Measurements from ENCODE around the gene GIN1.

DNA sequence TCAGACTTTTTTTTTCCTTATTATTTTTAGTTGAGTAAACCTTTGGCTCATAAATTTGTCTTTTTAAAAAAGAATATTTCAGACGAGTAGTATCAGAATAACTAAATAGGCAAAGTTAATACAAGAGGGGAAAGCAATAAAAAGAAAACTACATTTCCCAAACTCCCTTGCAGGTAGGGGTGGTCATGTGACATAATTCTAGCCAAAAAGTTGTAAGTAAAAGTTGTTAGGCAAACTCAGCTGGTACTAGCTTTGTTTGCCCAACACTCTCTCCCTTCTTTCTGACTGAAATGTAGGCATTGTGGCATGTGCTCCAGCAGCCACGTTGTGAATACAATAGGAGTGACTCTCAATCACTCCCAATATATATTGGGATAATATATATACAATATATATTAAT is 20.9 kb downstream of the GIN1 start:
- TF ChIP-seq, protein P1, sequence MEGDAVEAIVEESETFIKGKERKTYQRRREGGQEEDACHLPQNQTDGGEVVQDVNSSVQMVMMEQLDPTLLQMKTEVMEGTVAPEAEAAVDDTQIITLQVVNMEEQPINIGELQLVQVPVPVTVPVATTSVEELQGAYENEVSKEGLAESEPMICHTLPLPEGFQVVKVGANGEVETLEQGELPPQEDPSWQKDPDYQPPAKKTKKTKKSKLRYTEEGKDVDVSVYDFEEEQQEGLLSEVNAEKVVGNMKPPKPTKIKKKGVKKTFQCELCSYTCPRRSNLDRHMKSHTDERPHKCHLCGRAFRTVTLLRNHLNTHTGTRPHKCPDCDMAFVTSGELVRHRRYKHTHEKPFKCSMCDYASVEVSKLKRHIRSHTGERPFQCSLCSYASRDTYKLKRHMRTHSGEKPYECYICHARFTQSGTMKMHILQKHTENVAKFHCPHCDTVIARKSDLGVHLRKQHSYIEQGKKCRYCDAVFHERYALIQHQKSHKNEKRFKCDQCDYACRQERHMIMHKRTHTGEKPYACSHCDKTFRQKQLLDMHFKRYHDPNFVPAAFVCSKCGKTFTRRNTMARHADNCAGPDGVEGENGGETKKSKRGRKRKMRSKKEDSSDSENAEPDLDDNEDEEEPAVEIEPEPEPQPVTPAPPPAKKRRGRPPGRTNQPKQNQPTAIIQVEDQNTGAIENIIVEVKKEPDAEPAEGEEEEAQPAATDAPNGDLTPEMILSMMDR (conservative IDR thresholded peaks at IDR 0.05; ENCODE audit: low read depth, low read length) = no peak
- TF ChIP-seq CEBPB (IDR thresholded peaks at IDR 0.05; ENCODE audit: low read depth, low read length) (no peak), RCOR1 (IDR thresholded peaks at IDR 0.05; ENCODE audit: insufficient replicate concordance, low read length) (no peak), MAZ (IDR thresholded peaks at IDR 0.05; ENCODE audit: borderline replicate concordance, low read depth, low read length) (no peak), BHLHE40 (IDR thresholded peaks at IDR 0.05; ENCODE audit: low read depth, low read length) (no peak), FOS (IDR thresholded peaks at IDR 0.05; ENCODE audit: low read depth, low read length) (no peak), POLR2A (IDR thresholded peaks at IDR 0.05; ENCODE audit: low read depth, low read length) (no peak), RAD21 (IDR thresholded peaks at IDR 0.05; ENCODE audit: low read length) (no peak), RFX5 (IDR thresholded peaks at IDR 0.05; ENCODE audit: low read depth, low read length) (no peak)
- TF ChIP-seq, protein P2, sequence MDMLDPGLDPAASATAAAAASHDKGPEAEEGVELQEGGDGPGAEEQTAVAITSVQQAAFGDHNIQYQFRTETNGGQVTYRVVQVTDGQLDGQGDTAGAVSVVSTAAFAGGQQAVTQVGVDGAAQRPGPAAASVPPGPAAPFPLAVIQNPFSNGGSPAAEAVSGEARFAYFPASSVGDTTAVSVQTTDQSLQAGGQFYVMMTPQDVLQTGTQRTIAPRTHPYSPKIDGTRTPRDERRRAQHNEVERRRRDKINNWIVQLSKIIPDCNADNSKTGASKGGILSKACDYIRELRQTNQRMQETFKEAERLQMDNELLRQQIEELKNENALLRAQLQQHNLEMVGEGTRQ (IDR thresholded peaks at IDR 0.05; ENCODE audit: low read depth, low read length) = no peak

Measured in IMR-90 (cell line).